ENCODE data around the gene UIMC1. TPM values are rescaled to one million over a fixed set of nuclear protein-coding genes. Genes with fewer than 3 reads are reported as not detected.

UIMC1 gene
- total RNA-seq, 6 experiments from 2014 or later: 8.4 to 15.6 (median 13.0) TPM

GRCh38 chr5:176890455-176891330, 115.9 kb downstream of the UIMC1 start:
- Histone ChIP-seq H3K4me1 (no peaks in the 10 kb centered on the region), H3K4me3 (no peak overlapping the region), H3K27me3 (no peaks in the 10 kb centered on the region), H3K27ac (no peak overlapping the region), H3K36me3 (no peaks in the 10 kb centered on the region), H3K9me3 (no peaks in the 10 kb centered on the region)
- WGBS (ENCODE audit: insufficient coverage, low coverage, low lambda C conversion rate, missing lambda C conversion rate): 47% methylated on average over 3 of the region's 9 CpGs
- no peak for ATAC-seq
- intact Hi-C loops (cut with DNase I): no loop called here
- DNase-seq: peak in 1 of 3 donors; percentile 33
- TF ChIP-seq POLR2A (IDR thresholded peaks at IDR 0.05): no peak

- WGBS (ENCODE audit: insufficient coverage, low coverage, low lambda C conversion rate, missing lambda C conversion rate): 84% methylated on average over 6 of the region's 24 CpGs
- DNase-seq: peak in 1 of 3 donors; percentile 39
- TF ChIP-seq POLR2A (IDR thresholded peaks at IDR 0.05): no peak
- no peak for TF ChIP-seq CTCF (IDR thresholded peaks at IDR 0.05)
- Histone ChIP-seq H3K4me3 (no peak overlapping the region), H3K27me3 (no peaks in the 10 kb centered on the region), H3K9me3 (no peaks in the 10 kb centered on the region), H3K4me1 (no peaks in the 10 kb centered on the region), H3K27ac (no peak overlapping the region), H3K36me3 (no peaks in the 10 kb centered on the region)
- no peak for ATAC-seq
- intact Hi-C loops (cut with DNase I): no loop called here
Observed at GRCh38 chr5:176889321-176890280, 117.0 kb downstream of the UIMC1 start.

- TF ChIP-seq POLR2A (IDR thresholded peaks at IDR 0.05): no peak
- TF ChIP-seq CTCF (IDR thresholded peaks at IDR 0.05): no peak
- DNase-seq (no peak), ATAC-seq (no peak)
- no peaks in the 10 kb centered on the region for H3K27me3 ChIP-seq
- no peak overlapping the region for H3K27ac ChIP-seq
- no CpG with 5 or more reads among the region's 1 CpG for WGBS (ENCODE audit: insufficient coverage, low coverage, low lambda C conversion rate, missing lambda C conversion rate)
- no peaks in the 10 kb centered on the region for H3K9me3 ChIP-seq
- intact Hi-C loops (cut with DNase I): no loop called here
- H3K4me3 ChIP-seq: no peak overlapping the region
- no peaks in the 10 kb centered on the region for H3K4me1 ChIP-seq
- H3K36me3 ChIP-seq: no peaks in the 10 kb centered on the region
Observed at GRCh38 chr5:176888865-176889165, 117.8 kb downstream of the UIMC1 start.

GRCh38 chr5:176888016-176888864, 118.3 kb downstream of the UIMC1 start:
- H3K9me3 ChIP-seq: no peaks in the 10 kb centered on the region
- TF ChIP-seq POLR2A (IDR thresholded peaks at IDR 0.05) (no peak), CTCF (IDR thresholded peaks at IDR 0.05) (no peak)
- H3K4me1 ChIP-seq: no peaks in the 10 kb centered on the region
- WGBS (ENCODE audit: insufficient coverage, low coverage, low lambda C conversion rate, missing lambda C conversion rate): 65% methylated on average over 11 of the region's 27 CpGs
- H3K27me3 ChIP-seq: no peaks in the 10 kb centered on the region
- no peak overlapping the region for H3K4me3 ChIP-seq
- H3K27ac ChIP-seq: no peak overlapping the region
- ATAC-seq (no peak), DNase-seq (peak in 1 of 3 donors; percentile 33)
- H3K36me3 ChIP-seq: no peaks in the 10 kb centered on the region
- intact Hi-C loops (cut with DNase I): no loop called here

All from right lobe of liver (tissue), 6 donors.